IPS-NIHi11 (cell line): ENCODE results near the gene MRTO4.
"Not testable (repeated sequence)": the region's sequence is repeated elsewhere in the genome, so short reads cannot be mapped to it uniquely, and the experiment has no call there.

Experiments used
- DNase-seq: peaks from one replicate; pipeline ENCODE4 v3.0.0; 2012; ENCODE audit warnings: mixed read lengths, low spot score

MRTO4 gene

DNA sequence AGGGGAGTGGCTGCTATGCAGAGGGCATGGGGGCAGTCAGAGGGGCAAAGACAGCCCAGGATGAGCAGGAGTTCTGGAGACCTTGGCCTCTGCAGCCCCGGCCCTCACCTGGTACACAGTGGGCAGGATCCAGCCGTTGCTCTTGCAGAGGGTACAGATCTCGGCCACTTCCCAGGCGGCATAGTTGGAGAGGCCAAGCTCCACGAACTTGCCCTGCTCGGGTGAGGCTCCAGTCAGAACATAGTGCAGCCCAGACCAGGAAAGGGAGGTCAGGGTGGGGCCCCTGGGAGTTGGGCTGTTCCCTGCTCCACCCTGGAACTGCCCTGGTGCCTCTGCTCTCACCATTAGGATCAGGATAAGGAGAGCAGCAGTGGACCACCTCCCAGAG, 18.7 kb downstream of the MRTO4 start:
- DNase-seq: not testable (repeated sequence)

DNA sequence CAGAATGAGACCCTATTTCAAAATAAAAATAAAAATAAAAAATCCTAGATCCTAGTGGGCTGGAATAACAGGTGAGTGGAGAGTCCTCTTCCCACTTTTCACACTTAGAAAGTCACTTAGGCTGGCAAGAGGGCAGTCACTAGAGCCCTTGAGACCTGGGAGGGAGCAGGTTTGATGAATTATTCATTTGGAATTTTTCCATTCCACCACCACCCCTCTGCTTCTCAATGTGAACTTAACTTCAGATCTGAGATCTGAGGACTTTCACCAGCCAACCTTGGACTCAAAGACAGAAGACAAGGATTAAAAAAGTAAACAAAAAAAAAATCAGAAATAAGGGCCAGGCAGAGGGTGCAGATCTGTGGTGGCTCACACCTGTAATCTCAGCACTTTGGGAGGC, 20.5 kb downstream of the MRTO4 start:
- no peak for DNase-seq

DNA sequence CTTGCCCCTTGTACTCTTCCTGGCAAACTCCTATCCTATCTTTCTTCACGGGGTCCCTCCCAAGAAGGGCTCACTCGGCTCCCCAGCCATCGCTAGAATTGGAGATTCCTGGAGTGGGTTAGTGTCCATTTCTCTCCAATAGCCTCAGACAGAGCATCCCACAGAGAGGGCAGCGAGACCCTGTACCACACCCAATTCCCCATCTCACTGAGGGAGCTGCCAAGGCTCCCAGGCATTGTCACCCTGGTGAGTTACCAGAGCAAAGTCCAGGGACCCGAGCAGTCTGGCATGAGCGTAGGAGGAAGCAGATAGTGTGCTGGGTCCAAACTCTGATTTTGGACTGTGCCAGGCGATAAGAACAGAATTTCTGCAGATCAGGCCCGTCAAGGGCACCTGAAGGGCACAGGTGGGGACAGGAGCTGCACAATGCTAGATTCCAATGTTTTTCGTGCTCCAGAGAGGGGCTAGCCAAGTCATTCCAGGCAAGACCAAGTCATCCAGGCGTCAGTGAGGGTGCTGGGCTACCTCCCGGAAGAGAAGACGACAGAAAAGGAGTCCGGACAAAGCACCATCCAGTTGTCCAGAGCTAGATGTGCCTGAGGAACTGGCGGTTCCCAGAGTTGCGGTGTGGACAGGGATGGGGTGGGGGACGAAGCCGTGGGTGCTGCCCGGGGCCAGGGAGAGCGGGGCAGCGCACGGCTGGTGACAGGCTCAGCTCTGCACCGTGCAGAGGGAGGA, 21.7 kb downstream of the MRTO4 start:
- DNase-seq: no peak

DNA sequence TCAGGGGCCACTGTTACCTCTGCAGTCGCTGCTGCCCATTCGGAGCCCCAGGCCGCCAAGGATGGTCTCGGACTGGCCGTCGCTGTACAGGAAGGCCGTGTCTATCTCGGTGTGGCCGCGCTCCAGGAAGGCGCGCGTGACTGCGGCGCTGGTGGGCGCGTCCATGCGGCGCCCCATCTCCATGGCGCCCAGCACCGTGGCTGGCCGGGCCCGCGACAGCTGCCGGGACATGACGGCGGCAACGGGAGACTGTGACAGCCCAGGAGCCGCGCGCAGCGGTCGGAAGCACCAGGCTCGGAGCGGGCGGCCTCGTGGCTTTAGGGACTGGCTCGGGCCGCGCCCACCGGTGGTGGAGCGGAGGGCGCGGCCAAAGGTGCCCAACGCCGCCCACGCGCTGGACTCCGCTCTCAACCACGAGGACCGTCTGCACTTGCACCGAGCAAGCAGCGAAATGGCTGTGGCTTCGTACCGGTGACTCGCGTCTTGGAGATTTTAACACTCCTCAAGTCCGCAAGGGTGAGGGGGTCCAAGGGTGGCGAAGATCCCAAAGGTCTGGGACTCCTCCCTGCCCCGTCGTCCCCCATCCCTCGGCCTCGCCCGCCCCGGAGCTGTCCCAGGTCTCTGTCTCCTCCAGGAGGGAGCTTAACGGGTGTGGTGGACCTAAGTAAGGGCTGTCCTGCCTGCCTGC, 22.4 kb downstream of the MRTO4 start:
- DNase-seq: peak; percentile 70

DNA sequence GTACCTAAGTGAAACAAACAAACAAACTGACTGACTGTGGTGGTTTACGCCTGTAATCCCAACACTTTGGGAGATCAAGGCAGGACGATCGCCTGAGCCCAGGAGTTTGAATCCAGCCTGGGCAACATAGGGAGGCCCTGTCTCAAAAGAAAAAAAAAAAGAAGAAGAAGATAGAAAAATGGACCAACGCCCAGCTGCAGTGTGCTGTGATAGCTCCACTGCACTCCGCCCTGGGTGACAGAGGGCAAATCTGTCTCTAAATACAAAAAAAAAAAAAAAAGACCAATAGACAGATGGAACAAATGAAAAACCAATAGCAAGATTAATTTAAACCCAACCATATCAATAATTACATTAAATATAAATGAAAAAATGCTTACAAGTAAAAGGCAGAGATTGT, 23.0 kb downstream of the MRTO4 start:
- DNase-seq: no peak

DNA sequence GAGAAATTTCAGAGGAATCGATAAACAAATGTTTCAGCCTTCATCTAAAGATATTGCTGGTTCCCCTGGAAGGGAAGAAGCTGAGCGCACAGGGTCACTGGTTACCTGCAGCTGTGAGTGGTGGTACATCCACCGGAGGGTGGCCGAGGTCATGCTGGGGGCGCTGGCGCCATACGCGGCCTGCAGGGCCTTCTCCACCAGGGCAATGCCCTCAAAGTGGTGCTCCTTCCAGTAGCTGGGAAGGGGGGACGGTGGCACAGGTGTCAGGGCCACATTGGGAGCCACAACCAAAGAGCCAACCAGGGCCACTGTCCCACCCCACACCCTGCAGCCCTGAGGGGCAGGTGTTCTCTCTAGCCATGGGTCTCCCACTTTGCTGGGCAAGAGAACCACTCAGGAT, 32.3 kb downstream of the MRTO4 start:
- no peak for DNase-seq

DNA sequence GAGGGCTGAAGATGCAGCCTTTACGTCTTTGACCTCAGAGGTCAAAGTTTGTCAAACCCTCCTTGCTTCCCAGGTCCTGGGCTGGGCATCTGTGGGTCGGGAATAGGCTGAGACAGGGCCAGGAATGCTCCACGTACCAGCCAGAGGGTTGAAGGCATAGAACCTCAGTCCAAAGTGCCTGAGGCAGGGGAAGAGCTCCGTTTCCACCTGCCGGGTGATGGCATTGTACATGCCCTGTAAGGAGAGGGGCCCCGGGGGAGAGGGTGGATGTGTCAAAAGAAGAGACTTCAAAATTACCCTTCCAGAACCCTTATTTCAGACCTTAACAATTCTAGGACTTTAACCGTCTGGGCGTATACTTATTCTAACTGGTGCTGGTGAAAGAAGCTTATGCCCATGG, 33.3 kb downstream of the MRTO4 start:
- DNase-seq: no peak

DNA sequence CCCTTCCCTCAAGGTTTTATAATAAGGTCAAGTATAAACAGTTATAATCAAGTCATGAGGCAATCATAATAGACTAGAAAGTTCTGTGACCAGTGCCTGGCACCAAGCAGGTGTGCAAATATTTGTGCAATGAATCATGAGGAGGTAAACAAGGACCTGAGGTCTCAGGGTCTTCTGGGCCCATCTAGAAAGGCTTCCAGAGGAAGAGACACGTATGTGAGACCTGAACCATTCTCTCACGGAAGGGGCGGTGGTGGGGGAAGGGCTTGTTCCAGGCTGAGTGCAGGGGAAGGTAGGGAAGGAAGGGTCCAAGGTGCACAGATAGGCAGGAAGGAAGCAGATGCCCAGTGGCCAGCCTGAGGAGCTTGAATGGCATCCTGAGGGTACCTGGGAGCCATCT, 33.8 kb downstream of the MRTO4 start:
- DNase-seq: not testable (repeated sequence)

DNA sequence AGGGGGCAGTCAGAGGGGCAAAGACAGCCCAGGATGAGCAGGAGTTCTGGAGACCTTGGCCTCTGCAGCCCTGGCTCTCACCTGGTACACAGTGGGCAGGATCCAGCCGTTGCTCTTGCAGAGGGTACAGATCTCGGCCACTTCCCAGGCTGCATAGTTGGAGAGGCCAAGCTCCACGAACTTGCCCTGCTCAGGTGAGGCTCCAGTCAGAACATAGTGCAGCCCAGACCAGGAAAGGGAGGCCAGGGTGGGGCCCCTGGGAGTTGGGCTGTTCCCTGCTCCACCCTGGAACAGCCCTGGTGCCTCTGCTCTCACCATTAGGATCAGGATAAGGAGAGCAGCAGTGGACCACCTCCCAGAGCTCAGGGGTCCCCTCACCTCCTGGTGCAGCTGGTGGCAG, 34.2 kb downstream of the MRTO4 start:
- not testable (repeated sequence) for DNase-seq

DNA sequence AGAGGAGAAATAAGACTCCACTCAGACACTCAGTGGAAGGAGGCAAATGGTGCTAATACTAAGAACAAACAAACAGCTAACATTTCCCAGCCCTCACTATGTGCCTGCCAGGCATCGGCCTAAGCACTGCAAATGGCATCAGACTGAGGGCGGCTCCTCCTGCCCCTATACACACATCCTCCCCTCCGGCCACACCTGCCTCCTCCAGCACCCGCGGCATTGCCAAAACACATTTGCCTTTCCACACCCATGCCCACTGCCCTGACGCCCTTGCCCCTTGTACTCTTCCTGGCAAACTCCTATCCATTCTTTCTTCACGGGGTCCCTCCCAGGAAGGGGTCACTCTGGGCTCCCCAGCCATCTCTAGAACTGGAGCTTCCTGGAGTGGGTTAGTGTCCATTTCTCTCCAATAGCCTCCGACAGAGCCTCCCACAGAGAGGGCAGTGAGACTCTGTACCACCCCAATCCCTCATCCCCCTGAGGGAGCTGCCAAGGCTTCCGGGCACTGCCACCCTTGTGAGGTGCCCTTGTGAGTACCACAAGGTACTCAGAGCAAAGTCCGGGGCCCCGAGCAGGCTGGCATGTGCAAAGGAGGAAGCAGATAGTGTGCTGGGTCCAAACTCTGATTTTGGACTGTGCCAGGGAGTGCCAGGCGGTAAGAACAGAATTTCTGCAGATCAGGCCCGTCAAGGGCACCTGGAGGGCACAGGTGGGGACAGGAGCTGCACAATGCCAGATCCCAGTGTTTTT, 36.0 kb downstream of the MRTO4 start:
- DNase-seq: no peak

DNA sequence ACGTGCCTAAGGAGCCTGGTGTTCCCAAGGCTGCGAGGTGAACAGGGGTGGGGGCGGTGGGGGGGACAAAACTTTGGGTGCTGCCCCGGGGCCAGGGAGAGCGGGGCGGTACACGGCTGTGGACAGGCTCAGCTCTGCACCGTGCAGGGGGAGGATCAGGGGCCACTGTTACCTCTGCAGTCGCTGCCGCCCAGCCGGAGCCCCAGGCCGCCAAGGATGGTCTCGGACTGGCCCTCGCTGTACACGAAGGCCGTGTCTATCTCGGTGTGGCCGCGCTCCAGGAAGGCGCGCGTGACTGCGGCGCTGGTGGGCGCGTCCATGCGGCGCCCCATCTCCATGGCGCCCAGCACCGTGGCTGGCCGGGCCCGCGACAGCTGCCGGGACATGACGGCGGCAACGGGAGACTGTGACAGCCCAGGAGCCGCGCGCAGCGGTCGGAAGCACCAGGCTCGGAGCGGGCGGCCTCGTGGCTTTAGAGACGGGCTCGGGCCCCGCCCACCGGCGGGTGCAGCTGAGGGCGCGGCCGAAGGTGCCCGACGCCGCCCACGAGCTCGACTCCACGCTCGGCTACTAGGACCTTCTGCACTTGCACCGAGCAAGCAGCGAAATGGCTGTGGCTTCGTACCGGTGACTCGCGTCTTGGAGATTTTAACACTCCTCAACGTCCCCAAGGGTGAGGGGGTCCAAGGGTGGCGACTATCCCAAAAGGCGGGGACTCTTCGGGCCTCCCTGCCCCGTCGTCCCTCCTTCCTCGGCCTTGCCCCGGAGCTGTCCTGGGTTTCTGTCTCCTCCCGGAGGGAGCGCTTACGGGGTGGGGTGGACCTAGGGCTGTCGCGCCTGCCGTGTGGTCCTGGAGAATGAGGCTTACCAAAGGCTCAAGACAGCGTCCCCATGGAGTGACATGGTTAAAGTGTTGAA, 37.0 kb downstream of the MRTO4 start, which contains the start of gene AKR7A3:
TSS of gene AKR7A3 (minus strand) at position 447 of the 918 bp plus-strand sequence. CDS start at position 386, 61 bp downstream.
- DNase-seq: peak; percentile 80

DNA sequence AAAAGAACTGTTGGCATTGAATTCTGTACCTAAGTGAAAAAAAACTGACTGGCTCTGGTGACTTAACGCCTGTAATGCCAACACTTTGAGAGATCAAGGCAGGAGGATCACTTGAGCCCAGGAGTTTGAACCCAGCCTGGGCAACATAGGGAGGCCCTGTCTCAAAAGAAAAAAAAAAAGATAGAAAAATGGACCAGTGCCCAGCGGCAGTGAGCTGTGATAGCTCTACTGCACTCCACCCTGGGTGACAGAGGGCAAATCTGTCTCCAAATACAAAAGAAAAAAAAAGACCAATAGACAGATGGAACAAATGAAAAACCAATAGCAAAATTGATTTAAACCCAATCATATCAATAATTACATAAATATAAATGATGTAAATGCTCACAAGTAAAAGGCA, 37.6 kb downstream of the MRTO4 start:
- DNase-seq: no peak

DNA sequence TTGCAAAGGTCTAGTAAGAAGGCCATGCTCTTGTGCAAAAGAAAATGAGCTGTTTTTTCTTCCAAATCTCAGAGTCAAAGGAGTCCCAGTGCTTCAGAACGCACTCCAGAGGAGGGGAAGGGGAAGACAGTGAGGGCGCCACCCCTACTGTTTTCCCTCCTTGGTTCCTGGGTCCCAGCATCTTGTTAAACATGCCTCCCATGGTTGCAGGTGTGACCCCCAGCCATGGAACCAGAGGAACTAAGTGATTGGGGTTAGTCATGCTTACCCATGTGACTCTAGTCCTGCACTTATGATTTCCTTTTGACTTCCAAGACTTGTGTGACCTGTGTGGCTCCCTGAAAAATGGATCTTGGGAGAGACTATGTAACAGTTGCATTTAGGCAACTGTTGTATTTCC, 43.0 kb downstream of the MRTO4 start:
- no peak for DNase-seq

DNA sequence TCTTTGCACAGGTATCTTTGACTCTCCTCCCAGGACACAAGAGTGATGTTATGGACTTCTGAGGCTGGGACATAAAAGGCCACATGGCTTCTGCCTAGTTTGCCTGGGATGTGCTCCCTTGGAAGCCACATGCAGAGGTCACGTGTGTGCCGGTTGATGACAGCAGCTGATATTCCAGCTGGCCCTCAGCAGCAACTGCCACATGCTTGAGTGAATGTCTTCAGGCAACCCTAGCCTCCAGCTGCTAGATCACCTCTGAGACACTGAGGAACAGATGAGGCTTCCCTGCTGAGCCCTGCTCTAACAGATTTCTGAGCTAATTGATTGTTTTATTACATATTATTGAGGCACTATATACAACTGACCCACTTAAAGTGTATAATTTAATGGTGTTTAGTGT, 48.6 kb downstream of the MRTO4 start:
- DNase-seq: no peak

DNA sequence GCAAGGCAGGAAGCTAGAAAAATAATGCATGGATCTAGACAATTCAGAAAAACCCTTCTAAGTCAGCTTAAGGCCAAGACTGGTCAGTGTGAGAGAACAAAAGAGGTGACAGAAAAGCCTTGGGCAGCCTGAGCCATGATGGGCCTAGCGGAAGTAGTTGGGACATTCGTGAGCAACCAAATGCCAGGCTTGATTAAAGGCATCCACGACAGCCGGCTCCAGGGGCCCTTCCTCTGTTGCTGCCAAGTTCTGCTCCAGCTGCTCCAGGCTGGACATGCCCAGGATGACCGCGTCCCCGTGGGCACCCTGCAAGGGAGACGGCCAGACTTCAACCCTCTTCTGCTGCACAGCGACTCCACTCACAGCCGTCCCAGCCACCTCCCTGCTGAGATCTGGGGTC, 52.5 kb downstream of the MRTO4 start:
- not testable (repeated sequence) for DNase-seq

DNA sequence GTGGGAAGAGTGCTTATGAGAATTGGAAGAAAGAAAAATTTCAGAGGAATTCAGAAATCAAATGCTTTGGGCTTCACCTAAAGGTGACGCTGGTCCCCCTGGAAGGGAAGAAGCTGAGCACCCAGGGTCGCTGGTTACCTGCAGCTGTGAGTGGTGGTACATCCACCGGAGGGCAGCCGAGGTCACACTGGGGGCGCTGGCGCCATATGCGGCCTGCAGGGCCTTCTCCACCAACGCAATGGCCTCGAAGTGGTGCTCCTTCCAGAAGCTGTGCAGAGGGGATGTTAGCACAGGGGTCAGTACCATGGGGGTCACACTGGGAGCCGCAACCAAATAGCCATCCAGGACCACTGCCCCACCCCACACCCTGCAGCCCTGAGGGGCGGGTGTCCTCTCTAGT, 54.3 kb downstream of the MRTO4 start:
- no peak for DNase-seq

DNA sequence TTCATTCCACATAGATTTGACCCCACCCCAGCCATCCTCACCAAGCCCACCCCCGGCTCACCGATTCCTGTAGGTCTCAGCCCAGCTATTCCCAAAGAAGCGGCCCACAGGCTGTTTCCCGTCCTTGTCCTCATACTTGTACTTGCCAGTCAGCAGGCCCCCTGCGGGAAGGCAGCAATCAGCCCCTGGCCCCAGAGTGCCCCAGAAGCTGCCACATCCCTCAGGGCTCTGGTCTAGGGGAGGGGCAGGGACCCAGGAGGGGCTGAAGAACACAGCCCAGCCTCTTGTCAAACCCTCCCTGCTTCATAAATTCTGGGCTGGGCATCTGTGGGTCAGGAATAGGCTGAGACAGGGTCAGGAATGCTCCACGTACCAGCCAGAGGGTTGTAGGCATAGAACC, 55.3 kb downstream of the MRTO4 start:
- DNase-seq: no peak

DNA sequence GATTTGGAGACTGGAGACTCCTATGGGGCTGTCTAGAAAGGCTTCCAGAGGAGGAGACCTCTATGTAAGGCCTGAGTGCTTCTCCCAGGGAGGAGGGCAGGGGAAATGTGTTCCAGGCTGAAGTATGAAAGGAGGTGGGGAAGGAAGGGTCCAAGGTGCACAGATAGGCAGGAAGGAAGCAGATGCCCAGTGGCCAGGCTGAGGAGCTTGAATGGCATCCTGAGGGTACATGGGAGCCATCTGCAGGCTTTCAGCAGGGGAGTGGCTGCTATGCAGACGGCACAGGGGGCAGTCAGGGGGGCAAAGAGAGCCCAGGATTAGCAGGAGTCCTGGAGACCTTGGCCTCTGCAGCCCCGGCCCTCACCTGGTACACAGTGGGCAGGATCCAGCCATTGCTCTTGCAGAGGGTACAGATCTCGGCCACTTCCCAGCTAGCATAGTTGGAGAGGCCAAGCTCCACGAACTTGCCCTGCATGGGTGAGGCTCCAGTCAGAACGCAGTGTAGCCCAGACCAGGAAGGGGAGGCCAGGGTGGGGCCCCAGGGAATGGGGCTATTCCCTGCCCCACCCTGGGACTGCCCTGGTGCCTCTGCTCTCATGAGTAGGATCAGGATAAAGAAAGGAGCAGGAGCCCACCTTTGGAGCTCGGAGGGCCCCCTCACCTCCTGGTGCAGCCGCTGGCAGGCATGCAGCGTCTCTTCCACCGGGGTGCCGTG, 56.3 kb downstream of the MRTO4 start:
- no peak for DNase-seq

DNA sequence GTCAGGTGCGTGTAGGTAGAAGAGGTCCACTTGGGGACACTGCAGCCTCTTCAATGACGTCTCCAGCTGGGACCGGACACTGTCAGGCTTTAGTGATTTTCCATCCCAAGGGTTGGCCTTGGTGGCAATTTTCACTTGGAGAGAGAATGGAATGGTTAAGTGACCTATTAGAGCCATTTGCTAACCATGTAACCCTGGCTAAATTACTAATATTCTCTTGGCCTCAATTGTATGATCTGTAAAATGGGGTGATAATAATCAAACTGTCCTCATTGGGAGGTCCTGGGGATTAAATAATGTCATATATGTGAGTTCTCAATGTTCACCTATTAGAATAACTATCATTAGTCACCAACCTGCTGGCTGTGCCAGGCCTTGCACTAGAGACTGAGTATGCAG, 56.9 kb downstream of the MRTO4 start:
- DNase-seq: no peak

DNA sequence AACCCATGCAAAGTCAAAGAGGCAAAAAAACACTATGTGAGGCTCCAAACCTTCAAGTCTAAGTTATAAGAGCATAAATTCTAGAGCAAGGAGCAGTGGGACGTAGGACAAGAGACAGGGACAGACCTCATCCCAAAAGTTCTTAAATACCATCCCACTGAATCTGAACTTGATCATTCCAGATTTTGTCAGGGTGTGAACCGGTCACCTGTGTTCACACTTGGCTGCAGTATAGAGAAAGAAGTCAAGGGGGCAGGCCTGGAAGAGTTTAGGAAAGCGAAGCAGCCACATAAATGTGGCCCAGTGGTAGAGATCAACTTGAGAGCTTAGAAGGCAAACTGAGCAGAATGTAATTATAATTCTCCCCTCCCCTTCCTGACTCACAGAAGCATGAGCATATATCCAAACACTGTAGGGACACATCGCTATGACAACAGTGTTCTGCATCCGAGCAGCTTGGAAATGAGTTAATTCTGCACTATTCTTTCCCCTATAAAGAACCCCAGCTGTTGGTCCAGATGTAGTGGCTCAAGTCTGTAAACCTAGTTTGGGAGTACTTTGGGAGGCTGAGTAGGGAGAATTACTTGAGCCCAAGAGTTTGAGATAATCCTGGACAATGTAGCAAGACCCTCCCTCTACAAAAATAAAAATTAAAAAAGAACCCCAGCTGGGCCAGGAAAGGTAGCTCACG, 57.7 kb downstream of the MRTO4 start:
- DNase-seq: no peak
